Stimulated activated CD8-positive, alpha-beta memory T cell treated with anti-CD3 and anti-CD28 coated beads, Interleukin-7, amount 100 ng/mL, for 4 hours (primary cell): Measurements from ENCODE around the gene NCF2.

Source experiments
- DNase-seq, 2 donors: peaks; one replicate each; pipeline ENCODE4 v3.0.0-alpha.2; 2020; ENCODE audit warnings: low read depth in 2 of 2

NCF2 gene

GRCh38 chr1:183584147-183584546 is 6.1 kb downstream of the NCF2 start:
- no peak for DNase-seq

GRCh38 chr1:183583466-183583865 is 6.8 kb downstream of the NCF2 start:
- no peak for DNase-seq

- no peak for DNase-seq
Measured at GRCh38 chr1:183582021-183582713, 8.1 kb downstream of the NCF2 start.

- no peak for DNase-seq
Measured at GRCh38 chr1:183580281-183580682, 10.0 kb downstream of the NCF2 start.

GRCh38 chr1:183578856-183579255 is 11.4 kb downstream of the NCF2 start:
- no peak for DNase-seq

GRCh38 chr1:183577897-183578465 is 12.3 kb downstream of the NCF2 start:
- DNase-seq: no peak

- DNase-seq: no peak
Measured at GRCh38 chr1:183576537-183576936, 13.7 kb downstream of the NCF2 start.

- no peak for DNase-seq
Measured at GRCh38 chr1:183575606-183576005, 14.7 kb downstream of the NCF2 start.

- no peak for DNase-seq
Measured at GRCh38 chr1:183572721-183573120, 17.5 kb downstream of the NCF2 start.

- no peak for DNase-seq
Measured at GRCh38 chr1:183571678-183572268, 18.5 kb downstream of the NCF2 start.

- no peak for DNase-seq
Measured at GRCh38 chr1:183570451-183570850, 19.8 kb downstream of the NCF2 start.

GRCh38 chr1:183569801-183570200 is 20.5 kb downstream of the NCF2 start:
- no peak for DNase-seq

- DNase-seq: no peak
Measured at GRCh38 chr1:183569141-183569540, 21.1 kb downstream of the NCF2 start.

GRCh38 chr1:183568176-183569021 is 21.9 kb downstream of the NCF2 start:
- no peak for DNase-seq

GRCh38 chr1:183567584-183567983 is 22.7 kb downstream of the NCF2 start:
- DNase-seq: no peak

GRCh38 chr1:183566026-183566425 is 24.2 kb downstream of the NCF2 start:
- DNase-seq: no peak

- no peak for DNase-seq
Measured at GRCh38 chr1:183565261-183565660, 25.0 kb downstream of the NCF2 start.

GRCh38 chr1:183562701-183563100 is 27.6 kb downstream of the NCF2 start:
- DNase-seq: no peak

- no peak for DNase-seq
Measured at GRCh38 chr1:183559061-183559460, 31.2 kb downstream of the NCF2 start.

GRCh38 chr1:183554577-183554976 is 35.7 kb downstream of the NCF2 start:
- DNase-seq: no peak

GRCh38 chr1:183553764-183554163 is 36.5 kb downstream of the NCF2 start:
- DNase-seq: no peak

GRCh38 chr1:183553331-183553730 is 36.9 kb downstream of the NCF2 start:
- no peak for DNase-seq
